HepG2 (cell line): Measurements from ENCODE around the gene PCSK6. TPM values are rescaled to one million over a fixed set of nuclear protein-coding genes. Genes with fewer than 3 reads are reported as not detected.

Experiments
- AHR ChIP-seq: IDR thresholded peaks from 2 replicates; pipeline ENCODE4 v1.6.1; 2018; ENCODE audit warnings: missing genetic modification reagents, missing compliant biosample characterization
- CREB1 ChIP-seq, 2 experiments: fragments of 450-650 bp in 1 of 2; IDR thresholded peaks; 2 replicates each; pipeline ENCODE4 v1.6.1; 2016 to 2017; ENCODE audit warnings: control low read depth in 1 of 2, mild to moderate bottlenecking in 1 of 2, missing compliant biosample characterization in 1 of 2, missing genetic modification characterization in 1 of 2
- FOXO1 ChIP-seq: sonication (generic); formaldehyde crosslinking; IDR thresholded peaks from 2 replicates; pipeline ENCODE4 v1.4.0; 2020; ENCODE audit warnings: missing genetic modification reagents
- GABPB1 ChIP-seq: IDR thresholded peaks from 2 replicates; pipeline ENCODE4 v1.6.1; 2016; ENCODE audit warnings: mild to moderate bottlenecking, missing genetic modification reagents, moderate library complexity, missing compliant biosample characterization
- MBNL3 ChIP-seq: fragments of 250-450 bp; sonication (Bioruptor Pico); conservative IDR thresholded peaks from 2 replicates; pipeline ENCODE4 v1.8.0; 2022; ENCODE audit warnings: mild to moderate bottlenecking, inconsistent platforms
- MYC ChIP-seq: sonication (generic); formaldehyde crosslinking; IDR thresholded peaks from 2 replicates; pipeline ENCODE4 v1.9.0; 2021; ENCODE audit warnings: missing genetic modification reagents, borderline replicate concordance
- NFKB2 ChIP-seq: sonication (generic); formaldehyde crosslinking; IDR thresholded peaks from 2 replicates; pipeline ENCODE4 v1.4.0; 2020; ENCODE audit warnings: missing genetic modification reagents, borderline replicate concordance
- SAP130 ChIP-seq: IDR thresholded peaks from 2 replicates; pipeline ENCODE4 v1.6.1; 2016; ENCODE audit warnings: low read depth
- SMARCC2 ChIP-seq: fragments of 450-650 bp; IDR thresholded peaks from 2 replicates; pipeline ENCODE4 v1.6.1; 2017; ENCODE audit warnings: antibody characterized with exemption, mild to moderate bottlenecking
- SRY ChIP-seq: sonication (generic); formaldehyde crosslinking; IDR thresholded peaks from 2 replicates; pipeline ENCODE4 v1.8.0; 2022; ENCODE audit warnings: mild to moderate bottlenecking, missing genetic modification reagents
- TCF12 ChIP-seq, 2 experiments: fragments of 450-650 bp in 1 of 2; sonication (generic) in 1 of 2; formaldehyde crosslinking in 1 of 2; IDR thresholded peaks; 2 replicates each; pipeline versions ENCODE4 v1.6.1 to v1.8.0; 2017 to 2022; ENCODE audit warnings: antibody characterized with exemption in 1 of 2, mild to moderate bottlenecking in 1 of 2, missing genetic modification reagents in 1 of 2, moderate library complexity in 1 of 2
- TIGD3 ChIP-seq: sonication (generic); formaldehyde crosslinking; IDR thresholded peaks from 2 replicates; pipeline ENCODE4 v1.5.1; 2020; ENCODE audit warnings: mild to moderate bottlenecking, missing genetic modification reagents, borderline replicate concordance
- ZBTB7B ChIP-seq: sonication (generic); formaldehyde crosslinking; IDR thresholded peaks from 2 replicates; pipeline ENCODE4 v1.4.0; 2020; ENCODE audit warnings: missing genetic modification reagents
- ZNF616 ChIP-seq: sonication (generic); formaldehyde crosslinking; IDR thresholded peaks from 2 replicates; pipeline ENCODE4 v1.5.0; 2020; ENCODE audit warnings: low read depth, mild to moderate bottlenecking, missing genetic modification reagents
- polyA plus RNA-seq, 8 experiments: library from polyadenylated mRNA; depleted of rRNA in 3 of 8; stranded (reverse) in 7 of 8; unstranded in 1 of 8; fragments of >200 nt; fragmentation: Illumina TruSeq in 4 of 8; extraction: Trizol in 4 of 8; gene quantifications; 2 replicates each; pipeline versions ENCODE4 v1.2.1 to v1.2.3, GENCODE V29; 2011 to 2016; ENCODE audit warnings: low read depth in 4 of 8, missing spikeins in 1 of 8, mixed read lengths in 1 of 8; ENCODE audit not compliant: insufficient read depth in 1 of 8
- total RNA-seq, 5 experiments: library from RNA; depleted of rRNA; stranded (reverse); fragments of >200 nt; fragmentation: Illumina TruSeq; extraction: Trizol; gene quantifications; 2 replicates each; pipeline ENCODE4 v1.2.3, GENCODE V29; 2016; ENCODE audit warnings: low read depth in 1 of 5
- TF ChIP-seq, protein P1 (sequence below): sonication (generic); formaldehyde crosslinking; IDR thresholded peaks from 2 replicates; pipeline ENCODE4 v1.8.1; 2022; ENCODE audit warnings: low read depth, mild to moderate bottlenecking, missing genetic modification reagents
- TF ChIP-seq, protein P2 (sequence below): sonication (generic); formaldehyde crosslinking; IDR thresholded peaks from 2 replicates; pipeline ENCODE4 v1.4.0; 2020; ENCODE audit warnings: missing genetic modification reagents
- TF ChIP-seq, protein P3 (sequence below): sonication (generic); formaldehyde crosslinking; IDR thresholded peaks from 2 replicates; pipeline ENCODE4 v1.4.0; 2020; ENCODE audit warnings: mild to moderate bottlenecking, missing genetic modification reagents
- TF ChIP-seq, protein P4 (sequence below): sonication (generic); formaldehyde crosslinking; IDR thresholded peaks from 2 replicates; pipeline ENCODE4 v1.4.0; 2020; ENCODE audit warnings: missing genetic modification reagents

Gene PCSK6
- total and polyA plus RNA-seq, 2 of the 13 experiments (the other 11 are each of a cell fraction or from before 2014, with no cell fraction given), result 56.5 to 155 TPM

DNA sequence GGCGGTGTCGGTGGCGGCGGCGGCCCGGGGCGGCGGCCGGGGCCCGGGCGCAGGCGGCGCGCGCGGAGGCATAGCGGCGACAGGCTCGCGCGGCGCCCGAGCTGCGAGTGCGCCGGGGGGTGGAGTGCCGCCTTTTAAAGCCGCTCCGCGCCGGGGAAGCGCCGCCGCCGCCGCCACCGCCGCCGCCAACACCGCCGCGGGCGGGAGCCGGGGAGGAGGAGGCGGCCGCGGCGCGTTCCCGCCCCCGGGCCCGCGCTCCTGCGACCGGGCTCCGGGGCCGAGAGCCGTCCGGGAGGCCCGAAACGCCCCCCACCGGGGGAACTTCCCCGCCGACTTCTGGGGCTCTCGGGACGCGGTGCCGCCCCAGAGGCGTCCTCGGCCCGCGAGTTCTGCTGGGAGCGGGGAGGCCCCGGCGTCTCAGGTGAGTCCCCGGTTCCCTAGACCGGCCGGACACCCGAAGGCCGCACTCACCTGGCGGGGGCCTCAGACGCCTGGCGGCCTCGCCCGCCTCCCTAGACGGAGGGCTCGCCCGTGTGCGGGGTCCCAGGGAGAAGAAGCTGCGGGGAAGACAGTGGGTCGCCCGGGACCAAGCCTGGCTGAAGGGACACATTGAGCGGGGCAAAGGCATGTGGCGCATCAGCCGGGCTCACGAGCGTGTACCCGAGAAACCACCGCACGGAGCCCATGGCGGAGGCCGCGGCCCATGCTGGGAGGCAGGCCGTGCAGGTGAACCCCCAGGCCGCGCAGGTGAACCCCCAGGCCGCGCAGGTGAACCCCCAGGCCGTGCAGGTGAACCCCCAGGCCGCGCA, at the start of gene PCSK6 (continued):
- TF ChIP-seq, protein P1, sequence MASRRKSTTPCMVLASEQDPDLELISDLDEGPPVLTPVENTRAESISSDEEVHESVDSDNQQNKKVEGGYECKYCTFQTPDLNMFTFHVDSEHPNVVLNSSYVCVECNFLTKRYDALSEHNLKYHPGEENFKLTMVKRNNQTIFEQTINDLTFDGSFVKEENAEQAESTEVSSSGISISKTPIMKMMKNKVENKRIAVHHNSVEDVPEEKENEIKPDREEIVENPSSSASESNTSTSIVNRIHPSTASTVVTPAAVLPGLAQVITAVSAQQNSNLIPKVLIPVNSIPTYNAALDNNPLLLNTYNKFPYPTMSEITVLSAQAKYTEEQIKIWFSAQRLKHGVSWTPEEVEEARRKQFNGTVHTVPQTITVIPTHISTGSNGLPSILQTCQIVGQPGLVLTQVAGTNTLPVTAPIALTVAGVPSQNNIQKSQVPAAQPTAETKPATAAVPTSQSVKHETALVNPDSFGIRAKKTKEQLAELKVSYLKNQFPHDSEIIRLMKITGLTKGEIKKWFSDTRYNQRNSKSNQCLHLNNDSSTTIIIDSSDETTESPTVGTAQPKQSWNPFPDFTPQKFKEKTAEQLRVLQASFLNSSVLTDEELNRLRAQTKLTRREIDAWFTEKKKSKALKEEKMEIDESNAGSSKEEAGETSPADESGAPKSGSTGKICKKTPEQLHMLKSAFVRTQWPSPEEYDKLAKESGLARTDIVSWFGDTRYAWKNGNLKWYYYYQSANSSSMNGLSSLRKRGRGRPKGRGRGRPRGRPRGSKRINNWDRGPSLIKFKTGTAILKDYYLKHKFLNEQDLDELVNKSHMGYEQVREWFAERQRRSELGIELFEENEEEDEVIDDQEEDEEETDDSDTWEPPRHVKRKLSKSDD (CRISPR knock-in tag), result no peak; the same call in 1 of the 2 replicates
- TF ChIP-seq CREB1 (IDR thresholded peaks at IDR 0.05) (no peak), CREB1 (CRISPR knock-in tag; IDR thresholded peaks at IDR 0.05) (no peak), MBNL3 (no peak), NFKB2 (CRISPR knock-in tag) (peak; percentile 76; the same call in 1 of the 2 replicates), SRY (CRISPR knock-in tag) (0 out of 2 replicates have a peak, but pooled peaks have one; percentile 34), TIGD3 (no peak), ZNF616 (CRISPR knock-in tag) (no peak), MYC (peak; percentile 51; the same call in 1 of the 2 replicates), FOXO1 (CRISPR knock-in tag) (no peak), AHR (CRISPR knock-in tag) (no peak), TCF12 (IDR thresholded peaks at IDR 0.05) (no peak), TCF12 (CRISPR knock-in tag; IDR thresholded peaks at IDR 0.05) (peak; percentile 35; the same call in 1 of the 2 replicates), ZBTB7B (CRISPR knock-in tag) (0 out of 2 replicates have a peak, but pooled peaks have one; percentile 39), SMARCC2 (no peak), SAP130 (CRISPR knock-in tag) (0 out of 2 replicates have a peak, but pooled peaks have one; percentile 8), GABPB1 (CRISPR knock-in tag) (0 out of 2 replicates have a peak, but pooled peaks have one; percentile 27)
- TF ChIP-seq, protein P2, sequence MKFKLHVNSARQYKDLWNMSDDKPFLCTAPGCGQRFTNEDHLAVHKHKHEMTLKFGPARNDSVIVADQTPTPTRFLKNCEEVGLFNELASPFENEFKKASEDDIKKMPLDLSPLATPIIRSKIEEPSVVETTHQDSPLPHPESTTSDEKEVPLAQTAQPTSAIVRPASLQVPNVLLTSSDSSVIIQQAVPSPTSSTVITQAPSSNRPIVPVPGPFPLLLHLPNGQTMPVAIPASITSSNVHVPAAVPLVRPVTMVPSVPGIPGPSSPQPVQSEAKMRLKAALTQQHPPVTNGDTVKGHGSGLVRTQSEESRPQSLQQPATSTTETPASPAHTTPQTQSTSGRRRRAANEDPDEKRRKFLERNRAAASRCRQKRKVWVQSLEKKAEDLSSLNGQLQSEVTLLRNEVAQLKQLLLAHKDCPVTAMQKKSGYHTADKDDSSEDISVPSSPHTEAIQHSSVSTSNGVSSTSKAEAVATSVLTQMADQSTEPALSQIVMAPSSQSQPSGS (CRISPR knock-in tag), result no peak
- TF ChIP-seq, protein P3, sequence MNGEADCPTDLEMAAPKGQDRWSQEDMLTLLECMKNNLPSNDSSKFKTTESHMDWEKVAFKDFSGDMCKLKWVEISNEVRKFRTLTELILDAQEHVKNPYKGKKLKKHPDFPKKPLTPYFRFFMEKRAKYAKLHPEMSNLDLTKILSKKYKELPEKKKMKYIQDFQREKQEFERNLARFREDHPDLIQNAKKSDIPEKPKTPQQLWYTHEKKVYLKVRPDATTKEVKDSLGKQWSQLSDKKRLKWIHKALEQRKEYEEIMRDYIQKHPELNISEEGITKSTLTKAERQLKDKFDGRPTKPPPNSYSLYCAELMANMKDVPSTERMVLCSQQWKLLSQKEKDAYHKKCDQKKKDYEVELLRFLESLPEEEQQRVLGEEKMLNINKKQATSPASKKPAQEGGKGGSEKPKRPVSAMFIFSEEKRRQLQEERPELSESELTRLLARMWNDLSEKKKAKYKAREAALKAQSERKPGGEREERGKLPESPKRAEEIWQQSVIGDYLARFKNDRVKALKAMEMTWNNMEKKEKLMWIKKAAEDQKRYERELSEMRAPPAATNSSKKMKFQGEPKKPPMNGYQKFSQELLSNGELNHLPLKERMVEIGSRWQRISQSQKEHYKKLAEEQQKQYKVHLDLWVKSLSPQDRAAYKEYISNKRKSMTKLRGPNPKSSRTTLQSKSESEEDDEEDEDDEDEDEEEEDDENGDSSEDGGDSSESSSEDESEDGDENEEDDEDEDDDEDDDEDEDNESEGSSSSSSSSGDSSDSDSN, result peak; percentile 51; the same call in 1 of the 2 replicates
- TF ChIP-seq, protein P4, sequence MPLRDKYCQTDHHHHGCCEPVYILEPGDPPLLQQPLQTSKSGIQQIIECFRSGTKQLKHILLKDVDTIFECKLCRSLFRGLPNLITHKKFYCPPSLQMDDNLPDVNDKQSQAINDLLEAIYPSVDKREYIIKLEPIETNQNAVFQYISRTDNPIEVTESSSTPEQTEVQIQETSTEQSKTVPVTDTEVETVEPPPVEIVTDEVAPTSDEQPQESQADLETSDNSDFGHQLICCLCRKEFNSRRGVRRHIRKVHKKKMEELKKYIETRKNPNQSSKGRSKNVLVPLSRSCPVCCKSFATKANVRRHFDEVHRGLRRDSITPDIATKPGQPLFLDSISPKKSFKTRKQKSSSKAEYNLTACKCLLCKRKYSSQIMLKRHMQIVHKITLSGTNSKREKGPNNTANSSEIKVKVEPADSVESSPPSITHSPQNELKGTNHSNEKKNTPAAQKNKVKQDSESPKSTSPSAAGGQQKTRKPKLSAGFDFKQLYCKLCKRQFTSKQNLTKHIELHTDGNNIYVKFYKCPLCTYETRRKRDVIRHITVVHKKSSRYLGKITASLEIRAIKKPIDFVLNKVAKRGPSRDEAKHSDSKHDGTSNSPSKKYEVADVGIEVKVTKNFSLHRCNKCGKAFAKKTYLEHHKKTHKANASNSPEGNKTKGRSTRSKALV, result 0 out of 2 replicates have a peak, but pooled peaks have one; percentile 25
